IMR-90 (cell line): ENCODE measurements around the gene WWC2. TPM values are rescaled to one million over a fixed set of nuclear protein-coding genes. Genes with fewer than 3 reads are reported as not detected.

Experiments used
- ATAC-seq: fragments of 200-7000 bp; cut with Tn5 transposase; 2 replicates; pipeline ENCODE4 v1.9.1; 2020; ENCODE audit warnings: low read depth, mild to moderate bottlenecking, moderate library complexity
- BruUV-seq: library from RNA; stranded (reverse); fragments of 400-500 nt; replicated peaks from 2 replicates; lab custom pipeline; 2021; lab: Mats Ljungman, UMichigan
- CTCF ChIA-PET: fragments of 300-600 bp; formaldehyde crosslinking; extraction: SDS; loops from one replicate; lab custom pipeline; 2021; ENCODE audit warnings: antibody characterized with exemption; lab: Yijun Ruan, JAX
- POLR2A ChIA-PET: fragments of 300-600 bp; sonication (Branson Sonifier 250); formaldehyde crosslinking; loops from one replicate; lab custom pipeline; 2022; ENCODE audit warnings: antibody characterized with exemption; ENCODE audit not compliant: unreplicated experiment; lab: Charles Lee
- DNase-seq: peaks from one replicate; pipeline ENCODE4 v3.0.0; 2013
- H2AFZ ChIP-seq: replicated peaks from 2 replicates; pipeline ENCODE3; 2013; ENCODE audit warnings: low read length, mild to moderate bottlenecking; ENCODE audit not compliant: poor library complexity
- H2AK5ac ChIP-seq: 2 replicates; pipeline ENCODE4 v1.6.1; 2013; ENCODE audit warnings: low read depth, low read length, inconsistent platforms
- H2AK9ac ChIP-seq: replicated peaks from 2 replicates; pipeline ENCODE3; 2013; ENCODE audit warnings: mild to moderate bottlenecking, low read depth, low read length, moderate library complexity; ENCODE audit not compliant: poor library complexity
- H2BK120ac ChIP-seq: 2 replicates; pipeline ENCODE4 v1.6.1; 2013; ENCODE audit warnings: low read depth, low read length, inconsistent platforms
- H2BK15ac ChIP-seq: 3 replicates; pipeline ENCODE4 v1.6.1; 2013; ENCODE audit warnings: low read depth, low read length, inconsistent platforms
- H2BK20ac ChIP-seq: 2 replicates; pipeline ENCODE4 v1.6.1; 2013; ENCODE audit warnings: low read depth, mild to moderate bottlenecking, inconsistent platforms, low read length, moderate library complexity
- H2BK5ac ChIP-seq: 2 replicates; pipeline ENCODE4 v1.6.1; 2013; ENCODE audit warnings: mild to moderate bottlenecking, low read depth, low read length, inconsistent platforms; ENCODE audit not compliant: poor library complexity, severe bottlenecking
- H3K14ac ChIP-seq: replicated peaks from 2 replicates; pipeline ENCODE4 v1.6.1; 2013; ENCODE audit warnings: low read depth, low read length, inconsistent platforms
- H3K18ac ChIP-seq: 2 replicates; pipeline ENCODE4 v1.6.1; 2013; ENCODE audit warnings: low read depth, low read length, control low read depth
- H3K23ac ChIP-seq: 2 replicates; pipeline ENCODE4 v1.6.1; 2013; ENCODE audit warnings: low read depth, low read length, inconsistent platforms
- H3K27ac ChIP-seq: 2 replicates; pipeline ENCODE4 v1.5.1; 2013; ENCODE audit warnings: mild to moderate bottlenecking, control low read depth, low read length; ENCODE audit not compliant: insufficient read depth
- H3K27me3 ChIP-seq: 2 replicates; pipeline ENCODE4 v1.6.1; 2013; ENCODE audit warnings: low read length; ENCODE audit not compliant: control insufficient read depth, insufficient read depth
- H3K36me3 ChIP-seq: 2 replicates; pipeline ENCODE4 v1.6.1; 2013; ENCODE audit warnings: low read length, mixed read lengths; ENCODE audit not compliant: control insufficient read depth, insufficient read depth
- H3K4ac ChIP-seq: 2 replicates; pipeline ENCODE4 v1.6.1; 2013; ENCODE audit warnings: low read depth, low read length, inconsistent platforms
- H3K4me1 ChIP-seq: 2 replicates; pipeline ENCODE4 v1.6.1; 2013; ENCODE audit warnings: low read length, mixed read lengths; ENCODE audit not compliant: control insufficient read depth, insufficient read depth
- H3K4me2 ChIP-seq: 2 replicates; pipeline ENCODE4 v1.6.1; 2013; ENCODE audit warnings: low read depth, mild to moderate bottlenecking, control low read depth, low read length, moderate library complexity
- H3K4me3 ChIP-seq: 2 replicates; pipeline ENCODE4 v1.5.1; 2013; ENCODE audit warnings: low read depth, mild to moderate bottlenecking, control low read depth, low read length, moderate library complexity; ENCODE audit not compliant: insufficient read depth
- H3K56ac ChIP-seq: 2 replicates; pipeline ENCODE4 v1.6.1; 2013; ENCODE audit warnings: low read length, inconsistent platforms; ENCODE audit not compliant: insufficient read depth; ENCODE audit errors: extremely low read depth
- H3K79me1 ChIP-seq, 2 experiments: 2 replicates each; pipeline ENCODE4 v1.6.1; 2013; ENCODE audit warnings: low read length in 2 of 2, inconsistent platforms in 1 of 2, low read depth in 1 of 2
- H3K9ac ChIP-seq: 2 replicates; pipeline ENCODE4 v1.6.1; 2013; ENCODE audit warnings: low read depth, low read length, control low read depth
- H3K9me1 ChIP-seq: 2 replicates; pipeline ENCODE4 v1.6.1; 2013; ENCODE audit warnings: low read length, inconsistent platforms; ENCODE audit not compliant: insufficient read depth
- H3K9me3 ChIP-seq: 2 replicates; pipeline ENCODE4 v1.6.1; 2013; ENCODE audit warnings: low read length; ENCODE audit not compliant: control insufficient read depth, insufficient read depth
- H4K20me1 ChIP-seq: 2 replicates; pipeline ENCODE4 v1.6.1; 2013; ENCODE audit warnings: low read length, inconsistent platforms; ENCODE audit not compliant: insufficient read depth
- H4K5ac ChIP-seq: 2 replicates; pipeline ENCODE4 v1.6.1; 2013; ENCODE audit warnings: mild to moderate bottlenecking, low read depth, low read length, control low read depth
- H4K8ac ChIP-seq, 2 experiments: 2 replicates each; pipeline ENCODE4 v1.6.1; 2013; ENCODE audit warnings: low read depth in 2 of 2, low read length in 2 of 2, control low read depth in 1 of 2, inconsistent platforms in 1 of 2
- H4K91ac ChIP-seq: 2 replicates; pipeline ENCODE4 v1.6.1; 2013; ENCODE audit warnings: low read depth, low read length, inconsistent platforms; ENCODE audit not compliant: insufficient read depth
- BHLHE40 ChIP-seq: fragments of 150-350 bp; IDR thresholded peaks from 2 replicates; pipeline ENCODE4 v1.6.1; 2016; ENCODE audit warnings: mild to moderate bottlenecking, low read depth, low read length
- CHD1 ChIP-seq: IDR thresholded peaks from 2 replicates; pipeline ENCODE4 v1.6.1; 2012; ENCODE audit warnings: low read depth, low read length, improper control_type of control experiment
- FOS ChIP-seq: fragments of 150-350 bp; IDR thresholded peaks from 2 replicates; pipeline ENCODE4 v1.6.1; 2016; ENCODE audit warnings: low read depth, low read length
- MAFK ChIP-seq: IDR thresholded peaks from 2 replicates; pipeline ENCODE4 v1.6.1; 2012; ENCODE audit warnings: low read depth, low read length, improper control_type of control experiment
- MAZ ChIP-seq: IDR thresholded peaks from 2 replicates; pipeline ENCODE4 v1.6.1; 2012; ENCODE audit warnings: low read depth, mild to moderate bottlenecking, low read length, improper control_type of control experiment, moderate library complexity, borderline replicate concordance
- MXI1 ChIP-seq: IDR thresholded peaks from 2 replicates; pipeline ENCODE4 v1.6.1; 2012; ENCODE audit warnings: low read depth, mild to moderate bottlenecking, low read length, moderate library complexity, borderline replicate concordance
- NFE2L2 ChIP-seq: fragments of 150-350 bp; IDR thresholded peaks from 2 replicates; pipeline ENCODE4 v1.6.1; 2016; ENCODE audit warnings: low read depth, mild to moderate bottlenecking, low read length
- SMC3 ChIP-seq: fragments of 150-350 bp; IDR thresholded peaks from 2 replicates; pipeline ENCODE4 v1.6.1; 2016; ENCODE audit warnings: low read depth, mild to moderate bottlenecking, antibody characterized with exemption, low read length, moderate library complexity
- USF2 ChIP-seq: fragments of 150-350 bp; IDR thresholded peaks from 2 replicates; pipeline ENCODE4 v1.6.1; 2017; ENCODE audit warnings: mild to moderate bottlenecking, antibody characterized with exemption, low read length, low read depth
- WGBS, 2 experiments: methylation state at CpG; one replicate each; pipeline versions ENCODE4 v1.1.5 to v1.1.7; 2013; ENCODE audit warnings: missing lambda C conversion rate in 2 of 2; ENCODE audit not compliant: insufficient read length in 1 of 2; ENCODE audit errors: extremely low coverage in 2 of 2; 5-methylcytosine and 5-hydroxymethylcytosine counted together
- dilution Hi-C: fragments of 300-500 bp; cut with HindIII; formaldehyde crosslinking; loops from one replicate; pipeline ENCODE4 v1.14.3; 2018; ENCODE audit warnings: low sequenced_read_pairs; ENCODE audit not compliant: unreplicated experiment
- in situ Hi-C: fragments of 300-500 bp; cut with MboI; formaldehyde crosslinking; loops from 3 replicates; pipeline ENCODE4 v1.14.3; 2019; ENCODE audit warnings: low sequenced_read_pairs, inconsistent platforms, mixed read lengths
- intact Hi-C: fragments of 100-400 bp; cut with micrococcal nuclease; formaldehyde crosslinking; loops from 2 replicates; pipeline ENCODE4 v1.10.0; 2022
- polyA plus RNA-seq, 3 experiments: library from polyadenylated mRNA; depleted of rRNA; stranded (reverse); fragments of >200 nt; gene quantifications; 2 replicates each; pipeline ENCODE4 v1.2.3, GENCODE V29; 2012; ENCODE audit warnings: low replicate concordance in 1 of 3
- total RNA-seq: library from RNA; depleted of rRNA; stranded (reverse); fragments of >200 nt; gene quantifications from 2 replicates; pipeline ENCODE4 v1.2.3, GENCODE V29; 2012

The WWC2 gene
- total and polyA plus RNA-seq, 2 of the 4 experiments (the other 2 are of a cell fraction) = 26.6 to 27.4 TPM

GRCh38 chr4:183304538-183304937 is 205.5 kb downstream of the WWC2 start:
- Histone ChIP-seq H3K4me2 (no peak overlapping the region), H3K79me1 (0 out of 4 replicates have a peak, but pooled peaks cover 0 to 4% of the 10 kb centered on the region in 2 experiments), H3K4me1 (peaks cover 3% of the 10 kb centered on the region; the same call in 1 of the 2 replicates), H3K14ac (no peak overlapping the region), H3K27ac (no peak overlapping the region), H3K56ac (no peak overlapping the region), H3K23ac (no peak overlapping the region), H3K18ac (no peak overlapping the region), H3K4me3 (no peak overlapping the region), H2BK20ac (no peak overlapping the region), H3K9me1 (peaks cover 5% of the 10 kb centered on the region), H3K27me3 (no peaks in the 10 kb centered on the region), H3K4ac (no peak overlapping the region), H2BK120ac (no peak overlapping the region), H3K9me3 (no peaks in the 10 kb centered on the region), H4K8ac (no peak overlapping the region), H4K5ac (no peak overlapping the region), H3K36me3 (peaks cover 9% of the 10 kb centered on the region), H2AK9ac (no peak overlapping the region), H4K20me1 (no peaks in the 10 kb centered on the region), H2BK15ac (no peak overlapping the region), H3K9ac (no peak overlapping the region), H2AFZ (no peak overlapping the region), H2AK5ac (no peak overlapping the region), H2BK5ac (no peak overlapping the region), H4K91ac (no peak overlapping the region)
- POLR2A ChIA-PET = no interaction called here
- CTCF ChIA-PET = no interaction called here
- no peak for TF ChIP-seq BHLHE40
- no peak for TF ChIP-seq NFE2L2
- no peak for TF ChIP-seq USF2
- TF ChIP-seq MAZ = no peak
- no peak for TF ChIP-seq SMC3
- TF ChIP-seq MXI1 = no peak
- no peak for TF ChIP-seq MAFK
- no peak for TF ChIP-seq FOS
- TF ChIP-seq CHD1 = no peak
- intact Hi-C loops (no loop called here), in situ Hi-C loops (no loop called here), dilution Hi-C loops (no loop called here)
- DNase-seq = no peak
- WGBS, 2 experiments = no CpG with 5 or more reads among the region's 2 CpGs
- no peak for ATAC-seq
- BruUV-seq = no TSS peak
